Measurements from ENCODE around the gene IGFLR1. TPM values are rescaled to one million over a fixed set of nuclear protein-coding genes. Genes with fewer than 3 reads are reported as not detected.

The IGFLR1 gene
- 16.9 TPM for total RNA-seq
- long read RNA-seq, partial matches to known transcripts, result 0 of 10 reads
- long read RNA-seq, other reads (novel, unspliced or antisense), result 9 of 10 reads

GRCh38 chr19:35742121-35742724 is at the start of gene IGFLR1:
Gene IGFLR1, minus strand, starts transcription at chr19:35742452. Its CDS starts 1,272 bp downstream, at chr19:35741180.
- TF ChIP-seq, protein P1, sequence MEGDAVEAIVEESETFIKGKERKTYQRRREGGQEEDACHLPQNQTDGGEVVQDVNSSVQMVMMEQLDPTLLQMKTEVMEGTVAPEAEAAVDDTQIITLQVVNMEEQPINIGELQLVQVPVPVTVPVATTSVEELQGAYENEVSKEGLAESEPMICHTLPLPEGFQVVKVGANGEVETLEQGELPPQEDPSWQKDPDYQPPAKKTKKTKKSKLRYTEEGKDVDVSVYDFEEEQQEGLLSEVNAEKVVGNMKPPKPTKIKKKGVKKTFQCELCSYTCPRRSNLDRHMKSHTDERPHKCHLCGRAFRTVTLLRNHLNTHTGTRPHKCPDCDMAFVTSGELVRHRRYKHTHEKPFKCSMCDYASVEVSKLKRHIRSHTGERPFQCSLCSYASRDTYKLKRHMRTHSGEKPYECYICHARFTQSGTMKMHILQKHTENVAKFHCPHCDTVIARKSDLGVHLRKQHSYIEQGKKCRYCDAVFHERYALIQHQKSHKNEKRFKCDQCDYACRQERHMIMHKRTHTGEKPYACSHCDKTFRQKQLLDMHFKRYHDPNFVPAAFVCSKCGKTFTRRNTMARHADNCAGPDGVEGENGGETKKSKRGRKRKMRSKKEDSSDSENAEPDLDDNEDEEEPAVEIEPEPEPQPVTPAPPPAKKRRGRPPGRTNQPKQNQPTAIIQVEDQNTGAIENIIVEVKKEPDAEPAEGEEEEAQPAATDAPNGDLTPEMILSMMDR (IDR thresholded peaks at IDR 0.05), result no peak
- Histone ChIP-seq H3K27me3 (no peaks in the 10 kb centered on the region), H3K36me3 (peaks cover 22% of the 10 kb centered on the region), H3K9me3 (no peaks in the 10 kb centered on the region), H3K4me3 (peak within 1 kb of the TSS; percentile 65), H3K27ac (peak within 1 kb of the TSS; percentile 83), H3K4me1 (peaks cover 33% of the 10 kb centered on the region)
- intact Hi-C loops (cut with DNase I), result no loop called here
- ATAC-seq (no peak), DNase-seq (no peak)

DNA sequence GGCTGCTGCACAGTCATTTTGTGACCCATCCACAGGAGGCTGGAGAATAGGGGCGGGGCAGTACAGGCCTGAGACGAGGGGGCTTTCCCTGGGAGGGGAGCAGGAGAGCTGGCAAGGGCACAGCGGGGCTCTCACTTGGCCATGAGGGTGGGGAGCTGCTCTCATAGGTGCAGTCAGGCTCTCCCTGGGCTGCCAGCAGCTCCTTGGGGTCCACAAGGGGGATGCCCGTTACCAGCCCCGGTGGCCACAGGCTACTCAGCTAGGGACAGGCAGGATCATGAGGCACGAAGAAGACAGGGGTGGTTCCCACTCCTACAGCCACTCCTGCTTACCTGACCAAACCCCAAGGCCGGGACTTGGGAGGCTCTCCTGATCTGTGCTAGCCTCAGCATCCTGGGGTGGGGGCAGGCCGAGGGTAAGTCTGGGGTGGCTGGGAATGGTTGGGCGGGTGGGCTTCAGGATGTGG is 49.6 kb upstream of the IGFLR1 start:
- peaks cover 4% of the 10 kb centered on the region for H3K27me3 ChIP-seq
- intact Hi-C loops (cut with DNase I), result no loop called here
- no peaks in the 10 kb centered on the region for H3K4me1 ChIP-seq
- ATAC-seq, result no peak
- no peak overlapping the region for H3K27ac ChIP-seq
- TF ChIP-seq, protein P1 (IDR thresholded peaks at IDR 0.05), result no peak
- no peaks in the 10 kb centered on the region for H3K9me3 ChIP-seq
- DNase-seq, result no peak
- no peaks in the 10 kb centered on the region for H3K36me3 ChIP-seq
- no peak overlapping the region for H3K4me3 ChIP-seq

- Histone ChIP-seq H3K4me3 (no peak overlapping the region), H3K27me3 (no peaks in the 10 kb centered on the region), H3K9me3 (no peaks in the 10 kb centered on the region), H3K36me3 (no peaks in the 10 kb centered on the region), H3K27ac (no peak overlapping the region), H3K4me1 (no peaks in the 10 kb centered on the region)
- no peak for ATAC-seq
- peak; percentile 58 for DNase-seq
- intact Hi-C loops (cut with DNase I), result no loop called here
- TF ChIP-seq, protein P1 (IDR thresholded peaks at IDR 0.05), result no peak
Observed at GRCh38 chr19:35790981-35791813, 48.9 kb upstream of the IGFLR1 start.

DNA sequence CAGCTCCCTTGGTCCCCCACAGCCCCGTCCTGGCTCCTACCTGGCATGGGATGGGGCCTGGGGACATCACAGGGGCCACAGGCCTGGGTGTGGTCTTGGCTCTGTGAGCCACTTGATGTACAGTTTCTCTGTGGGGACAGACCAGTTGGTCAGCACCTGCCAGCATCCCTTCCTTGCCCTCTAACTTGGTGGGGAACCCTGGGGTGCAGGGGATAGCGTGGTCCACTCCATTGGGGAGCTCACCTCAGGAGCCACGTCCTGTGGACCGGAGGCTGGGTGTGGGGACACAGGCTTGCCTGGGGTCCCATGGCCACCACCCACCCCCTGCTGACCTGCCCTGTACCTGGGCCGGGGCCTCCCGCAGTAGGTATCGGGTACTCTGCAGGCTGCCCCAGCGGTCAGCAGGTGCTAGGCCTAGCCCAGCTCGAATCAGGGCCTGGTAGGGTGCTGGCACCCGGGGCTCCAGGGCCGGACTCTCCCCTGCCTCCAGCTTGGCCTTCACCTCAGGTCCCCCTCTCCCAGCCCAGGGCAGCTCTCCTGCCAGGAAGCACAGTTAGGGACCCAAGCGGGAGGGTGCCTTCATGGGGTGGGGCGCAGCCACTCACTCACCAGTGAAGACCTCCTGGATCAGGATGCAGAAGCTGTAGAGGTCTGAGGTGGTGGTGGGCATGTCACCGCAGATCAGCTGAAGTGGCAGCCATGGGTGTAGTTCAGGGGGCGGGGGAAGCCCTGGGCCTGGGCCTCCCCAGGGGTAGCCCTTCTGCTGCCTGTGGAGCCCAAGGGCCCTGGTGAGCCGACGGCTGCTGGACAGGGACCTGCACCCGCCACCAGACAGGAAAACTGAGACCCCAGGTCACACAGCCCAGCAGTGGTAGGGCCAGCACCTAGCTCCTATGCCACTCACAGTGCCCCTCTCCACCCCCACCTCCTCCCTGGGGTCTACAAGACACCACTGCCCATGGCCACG is 48.0 kb upstream of the IGFLR1 start:
- no peak overlapping the region for H3K4me3 ChIP-seq
- H3K36me3 ChIP-seq, result no peaks in the 10 kb centered on the region
- no peaks in the 10 kb centered on the region for H3K27me3 ChIP-seq
- intact Hi-C loops (cut with DNase I), result no loop called here
- DNase-seq (no peak), ATAC-seq (no peak)
- H3K4me1 ChIP-seq, result no peaks in the 10 kb centered on the region
- no peak overlapping the region for H3K27ac ChIP-seq
- H3K9me3 ChIP-seq, result no peaks in the 10 kb centered on the region
- TF ChIP-seq, protein P1 (IDR thresholded peaks at IDR 0.05), result no peak

All from upper lobe of right lung (tissue), 1 donor.